Measurements from ENCODE around the gene FARS2.

DNA sequence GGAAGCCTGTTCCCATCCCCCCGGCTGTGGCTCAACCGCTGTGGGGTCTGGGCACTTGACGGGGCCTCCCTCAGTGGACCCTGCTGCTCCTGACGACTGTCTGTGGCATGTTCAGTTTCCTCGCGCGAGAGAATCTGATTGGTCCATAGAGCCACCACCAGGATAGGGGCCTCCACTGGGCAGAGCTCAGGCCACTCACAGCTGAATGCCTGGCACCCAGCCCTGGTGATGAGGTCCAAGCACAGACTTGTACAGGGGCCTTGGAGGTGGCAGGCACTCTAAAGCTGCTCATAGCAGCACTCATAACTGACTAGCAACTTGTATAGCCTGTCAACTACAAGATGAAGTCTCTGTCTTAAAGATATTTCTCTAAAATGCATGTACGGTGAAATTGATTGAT lies 377.4 kb downstream of the FARS2 start:
- no peak for TF ChIP-seq CTCF (IDR thresholded peaks at IDR 0.05)
- no peak for TF ChIP-seq POLR2A (IDR thresholded peaks at IDR 0.05)
